GM21576 (cell line): Measurements from ENCODE around the gene JAKMIP1.

Experiments used
- ATAC-seq: cut with Tn5 transposase; IDR thresholded peaks from one replicate; pipeline ENCODE4 v1.9.1; 2021; ENCODE audit warnings: mild to moderate bottlenecking, moderate library complexity; ENCODE audit not compliant: unreplicated experiment

Gene JAKMIP1

DNA sequence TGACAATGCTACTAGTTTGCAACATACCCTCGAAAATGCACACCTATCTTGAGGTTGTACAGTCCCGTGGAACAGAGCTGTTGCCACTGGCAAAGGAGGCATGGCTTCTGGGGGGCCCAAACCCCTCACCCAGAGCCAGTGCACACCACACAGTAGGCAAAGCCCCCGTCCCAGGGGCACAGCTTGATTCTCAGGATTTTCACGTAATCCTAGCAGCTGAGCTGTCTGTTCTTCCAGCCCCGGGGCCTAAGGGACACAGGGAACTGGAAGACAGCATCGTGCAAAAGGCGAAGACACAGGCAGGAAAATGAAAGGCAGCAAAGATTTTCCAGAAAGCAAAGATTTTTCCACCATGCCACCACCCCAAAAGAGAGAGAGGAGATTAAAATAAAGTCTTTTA lies 77.2 kb downstream of the JAKMIP1 start:
- ATAC-seq, result no peak

DNA sequence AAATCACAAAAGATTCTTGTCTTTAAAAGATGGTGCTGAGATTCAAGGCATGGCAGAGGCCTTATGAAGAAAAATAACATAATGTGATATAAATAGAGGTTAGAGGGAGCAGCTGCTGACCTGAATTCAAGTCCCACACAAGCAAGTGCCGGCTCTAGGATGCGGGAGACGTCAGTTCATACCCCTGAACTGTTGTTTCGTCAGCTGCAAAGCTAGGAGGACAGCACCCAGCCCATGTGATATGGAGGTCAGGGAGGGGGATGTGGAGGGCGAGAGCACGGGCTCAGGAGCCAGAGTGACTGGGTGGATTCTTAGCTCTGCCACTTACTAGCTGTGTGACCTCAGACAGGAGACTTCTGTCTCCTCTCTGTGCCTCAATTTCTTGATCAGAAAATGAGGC lies 77.9 kb downstream of the JAKMIP1 start:
- ATAC-seq, result no peak

DNA sequence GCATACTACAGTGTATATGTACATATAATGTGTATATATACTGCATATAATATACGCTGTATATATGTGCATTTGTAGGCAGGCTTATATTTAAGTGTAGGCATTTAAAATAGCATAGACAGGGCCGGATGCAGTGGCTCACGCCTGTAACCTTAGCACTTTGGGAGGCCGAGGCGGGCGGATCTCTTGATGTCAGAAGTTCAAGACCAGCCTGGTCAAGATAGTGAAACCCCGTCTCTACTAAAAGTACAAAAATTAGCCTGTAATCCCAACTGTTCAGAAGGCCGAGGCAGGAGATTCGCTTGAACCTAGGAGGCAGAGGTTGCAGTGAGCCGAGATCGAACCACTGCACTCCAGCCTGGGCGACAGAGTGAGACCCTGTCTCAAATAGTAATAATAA lies 78.4 kb downstream of the JAKMIP1 start:
- ATAC-seq, result no peak

DNA sequence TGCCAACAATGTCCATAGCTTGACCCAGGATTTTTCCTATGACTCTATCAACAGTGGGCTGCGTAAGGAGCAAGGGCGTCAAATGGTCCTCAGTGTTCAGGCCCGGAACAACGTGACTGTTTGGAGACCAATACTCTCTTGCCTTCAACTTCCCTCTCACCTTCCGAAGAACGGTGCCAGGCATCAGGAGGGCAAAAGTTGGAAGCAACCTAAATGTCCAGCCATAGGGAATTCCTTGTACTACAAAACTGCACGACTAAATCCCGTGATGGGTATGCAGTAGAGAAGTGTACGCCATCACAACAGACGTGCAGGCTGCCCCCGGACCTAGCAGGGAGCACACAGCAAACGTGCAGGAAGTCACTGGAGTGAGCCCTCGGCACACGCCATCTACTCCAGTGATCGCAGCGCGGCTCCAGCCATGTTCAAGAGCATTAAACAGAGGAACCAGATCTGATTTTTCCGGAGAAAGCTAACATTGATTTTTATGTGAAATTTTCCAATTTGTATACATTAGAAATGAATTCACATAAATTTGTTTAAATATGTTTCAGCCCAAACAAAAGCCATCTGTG lies 79.0 kb downstream of the JAKMIP1 start:
- no peak for ATAC-seq

DNA sequence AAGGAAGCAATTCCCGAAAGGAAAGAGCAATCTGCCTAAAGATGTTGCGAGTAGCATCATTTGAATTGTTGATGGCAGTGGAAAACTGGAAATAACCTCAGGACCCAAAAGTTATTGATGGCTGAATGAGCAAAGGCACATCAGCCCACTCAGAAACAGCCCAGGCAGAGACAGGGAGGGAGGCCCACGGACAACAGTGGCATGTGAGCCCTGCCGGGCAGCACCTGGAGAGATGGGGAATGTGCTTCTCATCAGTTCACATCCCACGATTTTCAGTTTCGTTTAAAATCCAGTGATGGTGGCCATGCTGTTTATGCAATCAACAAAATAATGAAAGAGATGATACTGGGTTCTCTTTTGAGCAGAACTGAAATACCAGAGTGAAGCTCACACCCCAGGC lies 80.0 kb downstream of the JAKMIP1 start:
- ATAC-seq, result no peak

DNA sequence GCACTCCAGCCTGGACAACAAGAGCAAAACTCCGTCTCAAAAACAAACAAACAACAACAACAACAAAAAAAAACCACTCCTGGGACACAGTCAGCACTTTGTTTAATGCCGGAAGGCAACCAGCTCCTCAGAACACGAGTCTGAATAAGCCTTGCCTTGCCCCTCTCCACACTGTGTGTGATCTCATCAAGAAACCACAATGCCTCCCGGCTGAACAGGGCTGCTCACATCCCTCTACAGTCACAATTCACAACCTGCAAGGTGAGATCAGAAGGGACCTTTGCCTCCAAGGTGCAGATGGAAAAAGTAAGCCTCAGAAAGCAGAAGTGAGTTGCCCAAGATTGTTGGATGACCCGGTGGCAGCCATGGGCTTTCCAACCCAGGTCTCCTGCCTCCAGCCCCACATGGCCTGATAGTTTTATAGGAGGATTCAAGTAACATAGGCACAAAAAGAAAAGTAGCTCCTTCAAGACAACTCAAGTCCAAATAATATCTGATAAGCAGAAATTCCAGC lies 80.8 kb downstream of the JAKMIP1 start:
- ATAC-seq, result no peak

DNA sequence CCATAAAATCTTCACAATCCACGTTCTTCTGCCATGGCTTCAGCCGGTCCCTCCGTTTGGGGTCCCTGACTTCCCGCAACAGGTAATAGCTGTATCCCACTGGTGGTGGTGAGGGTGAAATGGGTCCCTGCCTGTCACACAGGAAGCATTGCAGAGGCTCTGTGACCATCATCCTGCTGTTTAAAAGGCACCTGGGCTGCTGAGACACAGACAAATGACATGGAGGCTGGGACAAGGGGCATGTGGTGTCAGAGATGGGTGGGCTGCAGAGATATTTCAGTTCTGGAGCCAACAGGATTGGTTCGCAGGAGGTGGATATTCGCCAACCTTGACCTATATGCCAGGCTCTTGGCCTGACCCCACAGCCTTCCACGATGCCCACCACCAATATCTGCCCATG lies 82.1 kb downstream of the JAKMIP1 start:
- ATAC-seq, result no peak

DNA sequence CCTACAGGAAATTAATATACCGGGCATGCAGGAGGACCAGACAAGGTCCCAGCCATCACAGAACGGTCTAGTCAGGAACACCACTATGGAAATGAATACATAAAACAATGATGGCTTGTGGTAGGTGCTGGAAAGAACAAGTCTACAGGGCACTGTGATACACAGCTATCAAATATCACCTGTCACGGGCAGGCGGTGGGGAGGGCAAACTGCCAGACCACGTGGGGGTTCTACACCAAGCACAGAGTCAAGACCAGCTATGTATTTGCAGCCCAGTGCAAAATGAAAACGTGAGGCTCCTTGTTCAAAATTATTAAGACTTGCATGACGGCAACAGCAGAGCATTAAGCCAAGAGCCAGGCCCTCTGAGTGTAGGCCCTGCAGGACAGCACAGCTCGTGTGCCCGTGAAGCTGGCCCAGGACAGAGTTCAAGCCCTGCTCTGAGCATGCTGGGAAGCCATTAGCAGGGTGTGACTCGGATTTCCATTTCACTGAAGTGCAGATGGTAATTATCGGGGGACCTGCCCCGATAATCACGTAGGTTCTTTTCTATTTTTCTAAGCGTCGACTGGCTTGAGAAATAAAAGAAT lies 83.6 kb downstream of the JAKMIP1 start:
- no peak for ATAC-seq

DNA sequence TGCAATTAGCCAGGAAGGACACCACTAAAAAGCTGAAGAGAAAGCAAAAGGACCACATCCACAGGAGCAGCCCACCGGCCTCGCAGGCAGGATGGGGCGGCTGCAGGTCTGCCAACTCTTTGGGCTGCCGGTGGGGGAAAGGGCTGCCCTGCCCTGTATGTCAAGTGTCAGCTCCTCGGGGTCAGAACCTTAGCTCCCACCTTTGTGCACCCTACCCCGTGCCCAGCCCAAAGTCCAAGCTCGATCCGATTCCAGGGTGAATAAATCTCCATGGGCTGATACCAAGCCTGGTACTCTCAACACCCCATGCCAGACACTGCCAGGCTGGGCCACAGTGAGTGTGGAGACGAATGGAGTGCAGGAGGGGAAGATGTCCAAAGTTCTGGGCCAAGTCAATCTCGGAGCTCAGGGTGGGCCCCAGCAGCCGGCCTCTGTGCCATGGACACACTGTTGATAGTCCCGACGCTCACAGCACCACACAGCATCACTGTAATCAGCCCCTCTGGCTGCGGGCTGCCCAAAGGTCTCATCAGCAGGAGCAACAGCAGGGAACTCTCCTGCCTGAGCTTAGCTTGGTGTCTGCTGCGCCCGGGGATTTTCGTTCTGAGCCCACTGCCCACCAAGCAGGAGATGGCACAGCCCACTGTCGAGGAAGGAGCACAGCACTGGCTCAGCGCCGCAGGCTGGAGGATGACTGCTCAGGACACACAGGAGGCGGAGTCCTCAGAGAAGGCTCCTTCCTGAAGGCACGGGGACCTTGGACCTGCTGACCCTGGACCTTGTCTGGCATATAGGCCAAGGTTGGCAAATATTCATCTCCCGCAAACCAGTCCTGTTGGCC lies 84.4 kb downstream of the JAKMIP1 start:
- ATAC-seq, result no peak

DNA sequence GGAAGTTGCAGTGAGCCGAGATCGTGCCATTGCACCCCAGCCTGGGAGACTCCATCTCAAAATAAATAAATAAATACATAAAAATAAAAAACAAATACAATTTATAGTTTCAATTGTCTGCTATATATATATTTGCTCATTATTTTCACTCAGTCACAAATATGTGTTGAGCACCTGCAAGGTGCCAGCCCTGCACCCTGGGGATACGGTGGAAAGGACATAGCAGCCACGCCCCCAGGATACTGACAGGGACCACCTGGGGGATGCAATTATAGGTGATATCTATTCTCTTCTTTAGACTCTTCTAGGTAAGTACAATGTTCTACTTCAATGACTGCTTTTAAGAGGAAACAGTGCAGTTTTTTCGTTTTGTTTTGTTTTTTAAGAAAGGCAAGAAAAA lies 85.0 kb downstream of the JAKMIP1 start:
- no peak for ATAC-seq

DNA sequence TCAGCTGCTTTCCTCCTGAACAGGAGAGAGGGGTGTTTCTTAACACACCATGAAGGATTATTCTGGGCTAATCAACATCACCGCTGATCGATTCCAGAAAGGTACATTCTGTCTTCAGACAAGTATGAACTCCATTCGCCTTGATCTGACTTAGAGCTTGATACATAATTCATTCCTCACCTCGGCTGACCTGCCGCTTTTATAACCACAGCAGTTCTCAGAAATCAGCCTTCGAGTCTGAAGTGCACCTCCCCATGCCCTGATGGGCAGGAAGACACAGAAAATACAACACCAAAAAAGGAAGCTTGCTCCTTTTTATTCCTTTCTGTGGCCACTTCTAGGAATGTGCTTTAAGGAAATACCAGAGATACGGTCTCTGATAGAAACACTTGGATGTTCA lies 85.7 kb downstream of the JAKMIP1 start:
- no peak for ATAC-seq

DNA sequence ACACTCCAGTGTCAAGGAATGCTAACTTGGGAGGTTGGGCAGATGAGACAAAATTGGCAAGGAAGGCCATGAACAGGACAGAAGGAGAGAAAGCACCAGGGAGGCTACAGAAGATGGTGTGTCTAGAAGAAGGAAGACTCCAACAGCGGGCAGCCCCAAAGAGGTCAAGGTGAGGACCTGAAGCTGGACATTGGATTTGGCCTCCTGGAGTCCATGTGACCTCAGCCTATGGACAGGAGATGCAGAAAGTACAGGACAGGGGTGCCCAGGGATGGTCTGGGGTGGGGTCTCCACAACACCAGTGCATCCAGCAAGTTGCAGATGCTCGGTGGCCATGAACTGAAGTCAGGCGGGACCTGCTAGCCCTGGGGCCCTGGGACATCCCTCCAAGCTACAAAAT lies 86.2 kb downstream of the JAKMIP1 start:
- no peak for ATAC-seq

DNA sequence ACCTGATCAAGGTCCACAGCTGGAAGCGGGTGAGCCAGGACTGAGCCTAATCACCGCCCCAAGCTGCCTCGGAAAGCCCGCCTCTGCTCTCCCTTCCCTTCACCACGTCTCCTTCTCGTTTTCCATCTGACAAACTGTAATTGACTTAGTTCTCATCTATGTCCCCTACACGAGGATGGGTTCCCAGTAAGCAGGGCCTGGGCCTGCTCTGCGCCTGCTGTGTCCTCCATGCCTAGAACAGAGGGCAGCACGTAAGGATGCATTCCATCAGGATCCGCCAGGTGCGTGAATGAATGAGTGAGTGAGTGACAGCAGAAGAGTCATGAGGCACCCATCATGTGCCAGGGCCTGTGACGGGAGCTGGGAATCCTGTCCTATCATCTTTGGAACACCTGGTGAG lies 86.7 kb downstream of the JAKMIP1 start:
- no peak for ATAC-seq

DNA sequence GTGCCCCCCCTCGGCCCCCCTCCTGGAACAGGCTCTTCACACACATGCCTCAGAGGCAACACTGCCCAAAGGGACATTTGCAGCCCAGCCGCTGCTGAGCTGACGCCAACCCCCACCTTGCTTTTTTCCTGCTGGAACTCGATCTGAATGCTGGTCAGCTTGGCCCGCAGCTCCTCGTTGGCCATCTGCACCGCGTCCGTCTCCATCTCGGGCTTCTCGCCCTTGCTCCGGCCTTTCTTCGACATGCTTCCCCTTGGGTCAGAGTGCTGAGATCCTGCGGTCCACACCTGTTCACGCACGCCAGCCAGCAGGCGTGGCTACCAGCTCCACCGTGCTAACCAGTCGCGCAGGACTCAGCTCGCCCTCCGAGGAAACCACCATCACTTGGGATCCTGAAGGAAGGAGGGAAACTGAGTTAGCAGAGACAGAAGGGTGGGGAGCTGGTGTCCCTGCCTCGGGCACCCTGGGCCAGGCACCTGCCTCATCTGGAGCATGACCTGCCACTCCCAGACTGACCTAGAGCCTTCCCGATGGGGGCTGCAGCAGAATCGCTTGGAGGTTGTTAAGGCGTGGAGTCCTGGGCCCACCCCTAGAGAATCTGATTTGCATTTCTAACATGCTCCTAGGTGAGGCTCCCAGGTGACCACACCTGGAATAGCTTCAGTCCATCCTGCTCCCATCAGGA lies 87.6 kb downstream of the JAKMIP1 start:
- no peak for ATAC-seq

DNA sequence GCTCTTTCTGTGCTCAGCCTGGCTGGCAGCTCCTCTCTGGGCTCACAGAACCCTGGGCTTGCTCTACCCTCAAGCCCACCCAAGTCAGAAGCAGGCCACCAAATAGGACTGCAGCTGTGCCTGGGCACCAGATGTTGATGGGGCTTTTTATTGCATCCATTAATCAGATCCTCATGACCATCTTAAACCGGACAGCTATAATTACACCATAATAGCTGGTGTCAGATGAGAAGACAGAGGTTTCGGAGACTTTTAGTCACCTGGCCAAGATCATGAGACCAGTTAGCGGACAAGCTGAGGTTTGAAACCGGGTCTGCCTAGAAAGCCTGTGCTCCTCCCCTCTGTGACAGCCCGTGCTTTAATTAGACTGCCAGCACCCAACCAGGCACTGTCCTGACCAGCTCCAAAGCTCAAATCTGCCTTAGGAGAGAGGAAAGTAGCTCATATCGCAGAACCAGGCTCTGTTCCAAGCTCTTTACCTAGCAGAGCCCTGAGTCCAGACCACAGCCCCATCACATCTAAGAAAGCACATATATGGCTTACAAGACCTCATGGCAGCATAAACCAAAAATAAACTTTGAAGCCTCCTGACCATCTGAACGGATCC lies 88.9 kb downstream of the JAKMIP1 start:
- ATAC-seq, result no peak

DNA sequence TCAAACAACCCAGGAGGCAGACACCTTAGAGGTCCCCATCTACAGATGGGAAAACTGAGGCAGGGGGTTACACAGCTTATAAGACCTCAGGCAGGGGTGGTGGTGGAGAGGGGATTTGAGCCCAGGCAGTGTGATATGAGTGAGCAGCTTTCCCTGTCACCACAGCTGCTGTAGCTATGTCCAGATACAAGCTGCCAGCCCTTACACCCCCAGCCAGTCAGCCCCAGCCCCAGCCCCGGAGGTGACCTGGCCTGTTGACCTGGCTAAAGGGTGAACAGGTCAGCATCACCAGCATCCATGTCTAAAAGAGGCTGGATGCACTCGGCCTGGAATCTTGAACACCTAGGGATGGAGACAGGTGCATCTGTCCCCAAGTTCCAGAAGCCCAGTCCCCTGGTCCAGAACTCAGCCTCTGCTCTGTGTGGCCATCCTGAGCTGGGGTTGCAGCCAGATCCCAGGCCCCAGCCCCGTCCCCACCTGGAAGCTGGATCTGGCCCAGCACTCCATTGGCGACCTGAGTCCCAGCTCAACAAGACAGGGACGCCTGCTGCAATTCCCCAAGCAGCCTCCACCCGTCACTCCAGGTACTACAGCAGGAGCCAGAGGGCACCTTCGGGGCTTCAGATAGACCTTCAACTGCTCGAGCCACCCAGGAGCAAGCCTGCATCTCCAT lies 89.5 kb downstream of the JAKMIP1 start:
- ATAC-seq, result no peak

DNA sequence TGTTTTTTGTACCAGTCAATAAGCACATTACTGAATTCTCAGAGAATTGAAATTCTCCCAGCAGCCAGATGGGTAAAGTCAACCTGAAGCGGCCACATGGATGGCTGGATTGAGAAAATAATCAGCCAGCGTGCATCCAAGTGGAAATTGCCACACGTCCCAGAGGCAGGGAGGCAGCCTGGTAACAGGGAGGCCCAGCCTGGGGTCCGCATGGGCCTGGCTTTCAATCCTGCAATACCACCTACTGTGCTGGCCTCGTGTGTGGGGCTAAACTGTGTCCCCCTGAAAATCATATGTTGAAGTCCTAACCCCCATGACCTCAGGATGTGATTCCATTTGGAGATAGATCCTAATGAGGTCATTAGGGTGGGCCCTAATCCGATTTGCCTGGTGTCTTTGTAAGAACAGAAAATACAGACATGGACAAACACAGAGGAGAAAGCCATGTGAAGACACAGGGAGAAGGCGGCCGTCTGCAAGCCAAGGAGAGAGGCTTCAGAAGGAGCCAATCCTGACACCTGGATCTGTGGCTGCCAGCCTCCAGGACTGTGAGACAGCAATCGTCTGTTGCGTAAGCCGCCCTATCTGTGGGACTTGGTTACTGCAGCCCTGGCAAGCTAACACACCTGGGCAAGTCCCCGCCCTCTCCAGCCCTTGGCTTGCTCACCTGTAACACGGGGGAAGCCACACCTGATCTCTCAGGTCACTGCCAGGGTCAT lies 90.3 kb downstream of the JAKMIP1 start:
- ATAC-seq, result no peak

DNA sequence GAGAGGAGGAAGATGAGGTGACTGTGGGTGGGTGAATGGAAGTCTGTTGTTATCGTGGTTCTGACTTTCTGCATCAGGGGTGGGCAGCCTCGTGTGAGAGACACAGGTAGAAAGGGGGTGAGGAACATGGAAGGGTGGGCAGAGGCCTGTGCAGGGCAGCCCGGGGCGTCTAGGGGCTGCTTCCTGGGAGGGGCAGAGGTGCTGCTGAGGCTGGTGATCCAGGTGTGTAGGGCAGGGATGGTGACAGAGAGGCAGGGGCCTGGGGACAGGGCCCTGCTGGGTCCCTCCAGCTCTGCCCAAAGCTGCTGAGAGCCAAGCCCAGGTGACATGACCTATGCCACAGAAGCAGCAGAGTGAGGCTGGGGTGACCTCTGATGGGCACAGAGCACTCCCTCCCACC lies 92.5 kb downstream of the JAKMIP1 start:
- no peak for ATAC-seq

DNA sequence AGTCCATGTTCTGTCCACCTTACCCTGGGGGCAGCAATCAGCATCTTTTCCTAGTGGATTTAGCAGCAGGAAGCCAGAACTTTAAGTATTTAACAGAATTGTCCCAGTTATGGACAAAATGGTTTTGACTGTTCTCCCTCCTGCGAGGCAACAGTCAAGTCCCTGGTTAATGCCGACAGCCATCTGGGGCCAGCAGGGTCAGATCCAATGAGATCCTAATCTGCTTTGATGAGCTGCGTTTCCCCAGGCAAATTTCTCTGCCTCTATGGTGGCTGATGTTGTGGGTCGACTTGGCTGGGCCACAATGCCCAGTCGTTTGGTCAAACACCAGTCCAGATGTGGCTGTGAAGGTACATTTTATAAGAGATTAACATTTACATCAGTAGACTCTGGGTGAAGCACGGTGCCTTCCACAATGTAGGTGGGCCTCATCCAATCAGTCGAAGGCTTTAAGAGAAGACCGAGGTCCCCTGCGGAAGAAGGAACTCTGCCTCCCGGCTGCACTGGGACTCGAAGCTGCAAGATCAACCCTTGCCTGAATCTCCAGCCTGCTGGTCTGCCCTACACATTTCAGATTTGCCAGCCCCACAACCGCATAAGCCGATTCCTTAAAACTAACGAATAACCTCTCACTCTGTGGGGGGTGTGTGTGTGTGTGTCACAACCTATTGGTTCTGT lies 93.1 kb downstream of the JAKMIP1 start:
- no peak for ATAC-seq
